GM19239 (cell line): ENCODE measurements around the gene LRP2BP.
A peak's percentile ranks its signal among the peaks of the same experiment; 100 is the strongest.
"Not testable (repeated sequence)": the region's sequence is repeated elsewhere in the genome, so short reads cannot be mapped to it uniquely, and the experiment has no call there.

Experiments
- DNase-seq: peaks from one replicate; pipeline ENCODE4 v3.0.0; 2011; ENCODE audit warnings: low spot score; ENCODE audit not compliant: insufficient read length
- FAIRE-seq: peaks from 2 replicates; lab custom pipeline; 2011; peaks lifted over from hg19 to GRCh38; lab: Jason Lieb, UNC

The LRP2BP gene

GRCh38 chr4:185369731-185370130, 26.0 kb downstream of the LRP2BP start:
- no peak for FAIRE-seq

GRCh38 chr4:185364886-185365285, 30.8 kb downstream of the LRP2BP start:
- DNase-seq = no peak

More at GRCh38 chr4:185369731-185370130, 26.0 kb downstream of the LRP2BP start:
- no peak for DNase-seq

GRCh38 chr4:185363251-185363650, 32.5 kb downstream of the LRP2BP start:
- FAIRE-seq = no peak
- no peak for DNase-seq

More at GRCh38 chr4:185364886-185365285, 30.8 kb downstream of the LRP2BP start:
- FAIRE-seq = no peak

- not testable (repeated sequence) for DNase-seq, FAIRE-seq
Measured at GRCh38 chr4:185362570-185362969, 33.2 kb downstream of the LRP2BP start.

GRCh38 chr4:185361872-185362271, 33.9 kb downstream of the LRP2BP start:
- DNase-seq = no peak
- FAIRE-seq = peak; percentile 77

- no peak for FAIRE-seq
- no peak for DNase-seq
Measured at GRCh38 chr4:185359767-185360446, 35.8 kb downstream of the LRP2BP start.

- FAIRE-seq (no peak), DNase-seq (no peak)
Measured at GRCh38 chr4:185358959-185359358, 36.8 kb downstream of the LRP2BP start.

GRCh38 chr4:185358514-185358913, 37.2 kb downstream of the LRP2BP start:
- FAIRE-seq = no peak

GRCh38 chr4:185357733-185358440, 37.8 kb downstream of the LRP2BP start:
- no peak for DNase-seq
- no peak for FAIRE-seq

More at GRCh38 chr4:185358514-185358913, 37.2 kb downstream of the LRP2BP start:
- no peak for DNase-seq

GRCh38 chr4:185357211-185357610, 38.5 kb downstream of the LRP2BP start:
- DNase-seq (no peak), FAIRE-seq (no peak)

- FAIRE-seq = no peak
- DNase-seq = no peak
Measured at GRCh38 chr4:185352741-185353140, 43.0 kb downstream of the LRP2BP start.

- DNase-seq (no peak), FAIRE-seq (no peak)
Measured at GRCh38 chr4:185352202-185352601, 43.5 kb downstream of the LRP2BP start.

- FAIRE-seq (no peak), DNase-seq (no peak)
Measured at GRCh38 chr4:185351691-185352090, 44.0 kb downstream of the LRP2BP start.

GRCh38 chr4:185346975-185347601, 48.6 kb downstream of the LRP2BP start:
- FAIRE-seq (peak; percentile 45), DNase-seq (no peak)

GRCh38 chr4:185344743-185345538, 50.8 kb downstream of the LRP2BP start:
- DNase-seq (peak; percentile 24), FAIRE-seq (peak; percentile 97)

- peak; percentile 92 for FAIRE-seq
- no peak for DNase-seq
Measured at GRCh38 chr4:185343726-185344581, 51.8 kb downstream of the LRP2BP start.

- DNase-seq = no peak
- FAIRE-seq = peak; percentile 92
Measured at GRCh38 chr4:185341841-185342240, 53.9 kb downstream of the LRP2BP start.

- FAIRE-seq (peak; percentile 90), DNase-seq (no peak)
Measured at GRCh38 chr4:185341377-185341776, 54.3 kb downstream of the LRP2BP start.

GRCh38 chr4:185339941-185340340, 55.8 kb downstream of the LRP2BP start:
- FAIRE-seq (no peak), DNase-seq (no peak)
